Renal cortex interstitium (tissue), 11 donors: Measurements from ENCODE around the gene GABRR2. TPM values are rescaled to one million over a fixed set of nuclear protein-coding genes. Genes with fewer than 3 reads are reported as not detected.
"Not testable (repeated sequence)": the region's sequence is repeated elsewhere in the genome, so short reads cannot be mapped to it uniquely, and the experiment has no call there.

ENCODE experiments used
- DNase-seq, 11 donors: peaks; one replicate each; pipeline ENCODE4 v3.0.0-alpha.2; 2013; ENCODE audit warnings: low read depth in 9 of 11, low spot score in 4 of 11; ENCODE audit errors: extremely low read depth in 1 of 11
- polyA plus RNA-seq, 3 donors: library from polyadenylated mRNA; unstranded; fragments of 120-200 nt; gene quantifications; one replicate each; pipeline ENCODE4 v1.2.1, GENCODE V29; 2013; ENCODE audit not compliant: insufficient read length in 3 of 3

GABRR2 gene
- polyA plus RNA-seq, 3 donors = 0.82 to 3.5 (median 0.93) TPM

DNA sequence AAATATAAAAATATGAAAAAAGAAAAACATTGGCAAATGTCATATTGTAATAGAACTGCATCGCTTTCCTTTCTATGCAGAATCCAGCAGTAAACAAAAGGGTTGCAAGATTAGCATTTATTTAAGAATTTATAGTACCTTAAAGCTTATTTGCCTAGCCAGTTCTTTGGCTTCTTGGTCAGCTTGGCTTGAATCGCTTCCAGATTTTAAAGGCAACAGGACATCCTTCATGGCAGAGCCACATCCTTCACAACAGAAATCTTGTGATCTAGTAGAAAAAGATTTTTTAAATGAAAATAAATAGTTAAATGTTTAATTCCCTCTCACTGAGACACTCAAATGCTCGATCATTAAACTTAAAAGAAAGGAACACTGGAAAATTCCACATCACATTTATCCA lies 20.1 kb upstream of the GABRR2 start:
- DNase-seq = no peak

DNA sequence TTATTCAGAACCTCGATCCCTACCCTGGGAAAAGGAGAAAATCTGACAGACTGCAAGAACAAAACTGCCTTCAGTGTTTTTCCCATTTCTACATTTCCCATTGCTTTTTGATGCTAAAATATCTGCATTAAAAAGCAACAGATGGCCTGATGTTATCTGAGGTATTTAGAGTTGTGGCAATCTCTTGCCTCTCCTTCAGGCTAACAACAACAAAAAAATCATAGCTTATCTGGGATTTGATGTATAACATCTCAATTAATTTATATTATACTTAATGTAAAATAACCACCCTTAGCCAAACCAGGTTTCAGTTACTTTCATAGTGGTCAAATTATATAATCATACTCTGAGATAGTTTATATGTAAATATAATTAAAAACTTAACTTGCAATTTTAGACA lies 15.8 kb upstream of the GABRR2 start:
- no peak for DNase-seq

DNA sequence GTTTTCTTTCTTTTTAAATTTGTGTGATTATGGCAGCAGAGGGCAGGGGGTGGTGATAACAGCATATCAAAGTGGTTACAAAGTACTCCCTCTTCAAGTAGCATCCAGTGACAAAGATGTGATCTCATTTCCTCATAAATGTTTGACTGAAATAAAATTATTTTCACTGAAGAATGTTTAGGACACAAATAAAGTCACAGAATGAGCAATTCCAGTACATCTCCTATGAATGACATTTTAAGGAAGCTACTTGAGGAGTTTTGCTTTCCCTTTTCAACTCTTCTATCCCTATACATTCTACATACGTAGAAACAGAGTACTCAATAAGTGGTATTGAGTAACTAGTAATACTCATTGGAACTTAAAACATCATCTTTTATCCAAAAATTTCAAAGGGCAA lies 13.9 kb upstream of the GABRR2 start:
- DNase-seq = no peak

DNA sequence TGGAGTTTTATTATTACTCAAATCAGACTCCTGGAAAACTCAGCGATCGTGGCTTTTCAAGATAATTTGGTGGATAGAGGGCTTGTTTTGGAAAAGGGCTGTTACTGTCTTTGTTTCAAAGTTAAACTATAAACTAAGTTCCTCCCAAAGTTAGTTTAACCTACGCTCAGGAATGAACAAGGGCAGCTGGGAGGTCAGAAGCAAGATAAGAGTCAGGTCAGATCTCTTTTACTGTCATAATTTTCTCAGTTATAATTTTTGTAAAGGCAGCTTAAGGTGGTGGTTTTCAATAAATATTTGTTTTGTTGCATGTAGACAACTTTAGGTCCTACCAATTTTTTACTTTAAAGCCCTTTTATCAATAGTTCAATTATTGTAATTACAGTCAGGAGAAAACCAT lies 9.2 kb upstream of the GABRR2 start:
- DNase-seq = no peak

DNA sequence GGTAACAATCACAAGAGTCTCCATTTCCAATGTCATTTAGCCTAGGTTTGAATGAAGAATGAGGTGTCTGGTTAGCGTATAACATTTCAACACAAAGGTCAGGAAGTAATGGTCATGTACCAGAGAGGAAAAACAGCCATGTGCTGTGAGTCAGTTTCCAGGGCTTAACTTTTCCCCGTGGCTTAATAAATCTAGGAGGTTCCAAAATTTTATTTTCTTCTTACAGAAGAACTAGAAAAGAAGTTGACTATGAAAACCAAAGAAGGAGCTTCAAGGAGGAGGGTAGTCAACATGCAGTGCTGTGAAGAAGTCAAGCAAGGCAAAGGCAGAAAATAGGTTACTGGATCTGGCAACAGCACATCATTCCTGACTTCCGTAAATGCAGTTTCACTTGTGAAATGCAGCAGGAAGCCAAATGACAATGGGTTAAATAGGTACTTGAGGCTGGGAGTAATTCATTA lies 8.4 kb upstream of the GABRR2 start:
- DNase-seq = no peak

DNA sequence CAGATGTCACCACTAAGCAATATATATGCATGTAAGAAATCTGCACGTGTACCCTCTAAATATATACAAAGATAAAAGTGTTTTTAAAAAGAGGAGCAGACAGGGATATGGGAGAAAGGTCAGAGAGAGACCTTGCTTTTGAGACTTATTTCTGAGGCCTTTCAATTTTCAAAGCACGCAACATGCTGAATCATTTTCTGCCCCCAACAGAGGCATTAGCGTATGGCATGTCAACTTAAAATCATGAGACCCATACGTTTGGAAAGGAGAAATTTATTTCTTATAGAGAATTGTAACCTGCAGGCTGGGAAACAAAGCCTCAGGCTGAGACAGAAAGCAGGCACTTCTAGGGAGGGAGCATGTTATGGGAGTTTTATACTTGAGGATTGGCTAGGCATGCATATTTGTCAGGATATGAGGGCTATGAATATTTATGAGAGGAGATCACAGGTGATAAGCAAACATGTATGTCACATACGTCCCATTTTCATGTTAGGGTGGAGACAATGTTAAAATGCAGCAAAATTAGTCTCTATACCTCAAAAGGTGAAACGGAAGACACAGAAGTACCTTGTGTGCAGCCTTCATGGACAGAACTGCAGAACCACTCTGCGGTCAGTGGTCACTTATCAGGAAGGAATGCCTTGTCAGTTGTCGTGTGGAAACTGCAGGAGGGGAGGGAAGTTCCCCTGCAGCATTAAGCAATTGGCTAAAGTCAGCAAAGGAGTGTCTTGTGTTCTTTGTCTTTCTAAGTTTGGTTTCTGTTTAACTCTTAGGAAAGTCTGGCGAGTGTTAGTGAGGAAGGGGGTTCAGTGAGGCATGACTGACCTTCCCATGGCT lies 6.3 kb upstream of the GABRR2 start:
- no peak for DNase-seq

DNA sequence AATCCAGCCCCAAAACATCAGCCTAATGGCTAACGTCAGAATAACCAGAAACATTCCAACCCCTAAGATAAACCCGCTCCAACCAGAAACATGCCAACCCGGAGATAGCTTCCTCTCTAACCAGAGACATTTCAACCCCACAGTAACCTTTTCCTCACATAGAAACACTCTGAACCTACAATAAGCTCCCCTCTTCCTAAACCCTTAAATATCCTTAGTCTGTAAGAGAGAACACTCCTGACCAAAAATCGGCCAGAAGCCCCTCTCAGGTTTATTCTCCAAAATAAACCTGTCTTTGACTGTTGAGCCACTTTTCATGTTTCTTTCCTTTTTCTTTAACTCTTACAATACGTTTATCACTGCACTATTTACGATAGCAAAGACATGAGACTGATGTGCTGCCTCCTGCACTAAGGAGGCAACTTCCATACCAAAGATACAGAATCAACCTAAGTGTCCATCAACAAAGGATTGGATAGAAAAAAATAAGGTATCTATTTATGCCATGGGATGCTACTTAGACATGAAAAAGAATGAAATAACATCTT lies 5.0 kb upstream of the GABRR2 start:
- no peak for DNase-seq

DNA sequence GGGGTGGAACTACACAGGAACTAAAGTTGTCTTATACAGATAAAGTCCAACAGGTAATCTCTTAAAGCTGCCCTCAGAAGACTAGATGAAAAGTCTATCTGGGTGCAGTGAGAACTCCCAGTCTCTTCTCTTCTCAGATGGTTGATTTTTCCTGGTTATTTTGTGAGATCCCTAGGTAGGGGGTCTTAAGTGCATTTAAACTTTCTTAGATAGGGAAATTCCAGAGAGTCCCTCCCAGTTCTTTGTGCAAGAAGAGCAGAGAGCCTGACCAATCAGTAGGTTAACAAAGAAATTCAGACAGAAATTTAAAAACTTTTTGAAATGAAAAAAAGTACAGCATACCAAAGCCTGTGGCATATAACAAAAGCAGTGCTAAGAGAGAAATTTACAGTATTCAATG lies 2.0 kb upstream of the GABRR2 start:
- no peak for DNase-seq

DNA sequence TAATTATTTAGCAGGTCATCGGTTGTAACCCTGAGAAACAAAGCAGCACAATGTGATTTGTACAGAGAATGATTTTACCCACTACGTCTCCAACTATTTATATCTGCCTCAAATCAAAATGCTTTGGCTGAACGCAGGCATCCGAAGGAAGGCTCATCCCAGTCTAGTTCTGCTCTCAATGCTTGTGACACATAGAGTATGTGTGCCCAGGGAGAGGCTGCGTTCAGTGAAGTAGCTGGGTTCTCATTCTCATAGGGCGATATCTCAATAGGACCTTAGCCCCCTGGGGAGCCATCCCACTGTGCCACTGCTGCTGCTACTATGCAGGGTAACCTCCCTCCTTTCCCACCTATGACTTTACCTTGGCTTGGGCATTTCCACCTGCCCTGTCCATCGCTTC lies 407 bp downstream of the GABRR2 start:
- DNase-seq = no peak

DNA sequence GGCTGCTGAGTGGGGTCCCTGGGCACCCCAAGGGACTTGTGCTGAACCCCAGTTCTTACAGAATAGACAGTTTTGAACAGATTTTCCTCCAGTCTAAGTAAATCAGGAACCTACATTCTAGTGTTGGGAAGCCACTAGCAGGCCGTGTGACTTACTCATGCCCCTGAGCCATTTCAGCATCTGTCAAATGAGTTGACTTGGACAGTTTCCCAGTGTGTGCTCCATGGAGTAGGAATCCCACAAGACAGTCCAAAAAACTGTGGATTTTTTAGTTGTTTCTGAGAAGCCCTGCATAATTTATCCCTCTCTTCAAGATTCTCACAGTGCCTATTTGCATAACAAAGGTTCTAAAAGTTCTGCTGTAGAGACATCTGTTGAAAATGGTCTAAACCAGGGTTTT lies 2.1 kb downstream of the GABRR2 start:
- no peak for DNase-seq

DNA sequence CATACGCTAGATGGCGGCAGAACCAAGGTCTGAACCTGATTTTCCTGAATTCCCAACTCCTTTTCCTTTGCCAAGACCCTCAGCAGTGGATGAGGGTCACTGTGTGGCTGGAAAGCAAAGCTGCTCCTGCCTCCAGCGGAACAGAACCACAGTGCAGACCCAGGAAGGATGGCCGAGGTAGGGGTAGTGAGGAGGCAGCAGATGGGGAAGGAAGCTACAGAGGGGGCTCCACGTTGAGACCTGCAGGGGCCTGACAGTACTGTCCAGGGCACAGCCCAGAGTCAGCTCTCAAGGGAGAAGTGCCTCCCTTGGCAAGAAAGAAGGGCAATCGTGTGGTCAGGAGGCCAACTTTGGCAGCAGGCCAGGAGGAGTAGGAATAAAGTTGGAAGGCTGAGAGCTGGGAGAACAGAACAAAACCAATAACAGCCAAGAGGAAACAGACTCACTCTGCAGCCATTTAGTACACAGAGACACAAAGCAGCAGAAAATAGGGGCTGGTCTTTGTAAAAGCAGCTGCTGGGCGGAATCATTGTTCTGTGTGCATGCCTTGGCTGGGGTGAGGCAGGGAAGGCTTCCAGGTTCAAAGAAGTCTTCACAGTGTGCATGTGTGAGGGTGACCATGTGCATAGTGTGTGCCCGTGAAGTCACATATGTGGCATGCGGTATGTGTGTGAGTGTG lies 3.1 kb downstream of the GABRR2 start:
- peak; percentile 40 to 70 (median 52) for DNase-seq

DNA sequence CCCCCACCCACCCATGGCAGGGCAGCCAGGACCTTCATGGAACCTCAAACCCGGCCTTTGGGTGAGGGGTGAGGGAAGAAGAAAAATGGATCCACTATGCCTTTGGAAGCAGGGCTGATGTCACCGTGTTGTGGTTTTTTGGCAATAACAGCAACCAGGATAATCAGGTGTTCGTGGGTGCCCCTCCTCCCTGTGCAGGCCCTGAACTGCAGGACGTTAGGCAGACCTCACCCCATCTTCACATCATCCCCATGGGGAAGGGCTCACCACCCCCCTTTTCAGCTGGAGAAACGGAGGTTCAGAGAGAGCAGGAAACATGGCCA lies 3.6 kb downstream of the GABRR2 start:
- no peak for DNase-seq

DNA sequence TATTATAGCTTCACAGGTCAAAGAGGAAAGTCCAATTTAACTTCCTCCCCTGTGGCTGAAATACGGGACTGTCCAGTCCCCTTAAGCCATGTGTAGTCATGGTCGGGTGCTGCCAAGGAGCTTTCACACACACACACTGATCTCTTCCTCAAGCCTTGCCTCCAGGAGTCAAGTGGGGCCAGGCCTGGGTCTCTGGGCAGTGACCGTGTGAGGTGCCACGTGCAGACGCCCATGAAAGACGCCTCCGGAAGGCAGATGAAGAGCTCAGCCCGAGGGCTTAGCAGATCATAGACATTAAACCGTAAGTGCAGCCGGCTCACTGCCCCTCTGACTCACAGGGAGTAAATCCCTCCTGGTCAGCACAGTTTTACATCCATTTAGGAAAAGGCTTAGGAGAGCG lies 4.2 kb downstream of the GABRR2 start:
- DNase-seq = no peak

DNA sequence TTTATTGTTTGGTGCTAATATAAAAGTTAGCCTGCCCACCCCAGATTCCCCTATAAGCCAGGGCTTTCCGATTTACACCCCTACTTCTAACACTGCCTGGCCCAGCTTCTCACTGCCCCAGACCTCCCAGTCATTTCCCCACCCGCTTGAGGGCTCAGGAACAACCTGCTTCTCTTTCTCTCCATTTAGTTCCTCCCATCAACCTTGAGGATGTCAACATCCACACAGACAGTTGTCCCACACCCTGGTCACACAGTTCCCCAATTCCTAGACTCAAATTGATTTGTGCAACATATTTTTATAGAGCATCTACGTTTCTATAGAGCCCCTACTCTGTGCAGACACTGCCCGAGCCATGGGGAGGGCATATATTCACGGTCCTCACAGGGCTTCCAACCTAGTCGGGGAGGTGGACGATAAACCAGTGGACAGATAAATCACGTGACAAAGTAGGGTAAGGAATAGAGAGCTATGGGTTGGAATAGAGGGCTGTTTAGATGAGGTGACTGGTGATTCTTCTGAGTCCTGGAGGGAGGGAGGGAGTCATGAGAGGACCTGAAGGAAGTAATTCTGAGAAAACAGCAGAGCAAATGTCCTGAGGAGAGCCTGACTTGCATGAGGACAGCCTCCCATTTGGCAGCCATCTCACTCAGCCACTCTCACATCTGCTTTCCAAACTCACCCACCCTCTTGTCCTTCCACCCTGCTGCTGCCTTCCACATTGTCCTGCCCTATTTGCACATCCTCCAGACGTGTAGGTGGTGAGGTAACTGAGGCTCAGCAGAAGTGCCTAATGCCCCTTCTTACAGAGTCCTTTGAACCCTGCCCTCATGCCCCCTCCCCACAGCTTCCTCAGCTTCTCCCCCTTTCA lies 6.3 kb downstream of the GABRR2 start:
- DNase-seq = no peak

DNA sequence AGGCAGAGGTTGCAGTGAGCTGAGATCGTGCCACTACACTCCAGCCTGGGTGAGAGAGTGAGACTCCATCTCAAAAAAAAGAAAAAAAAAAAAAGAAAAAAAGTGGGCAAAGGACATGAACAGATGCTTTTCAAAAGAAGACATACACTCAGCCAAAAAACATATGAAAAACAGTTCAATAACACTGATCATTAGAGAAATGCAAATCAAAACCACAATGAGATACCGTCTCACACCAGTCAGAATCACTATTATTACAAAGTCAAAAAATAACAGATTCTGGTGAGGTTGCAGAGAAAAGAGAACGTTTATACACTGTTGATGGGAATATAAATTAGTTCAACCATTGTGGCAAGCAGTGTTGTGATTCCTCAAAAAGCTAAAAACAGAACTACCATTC lies 10.6 kb downstream of the GABRR2 start:
- DNase-seq = not testable (repeated sequence)

DNA sequence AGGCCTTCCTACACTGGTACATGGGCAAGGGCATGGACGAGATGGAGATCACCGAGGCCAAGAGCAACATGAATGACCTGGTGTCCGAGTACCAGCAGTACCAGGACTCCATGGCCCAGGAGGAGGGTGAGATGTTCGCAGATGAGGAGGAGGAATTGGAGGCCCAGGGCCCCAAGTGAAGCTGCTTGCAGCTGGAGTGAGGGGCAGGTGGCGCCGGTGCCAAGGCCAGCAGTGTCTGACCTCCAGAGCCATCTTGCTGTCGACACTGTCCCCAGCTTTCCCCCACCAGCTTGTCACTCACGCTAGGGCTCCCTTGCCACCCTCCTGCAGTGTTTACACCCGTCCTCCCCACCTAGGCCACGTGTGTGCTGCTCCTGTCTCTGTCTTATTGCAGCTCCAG lies 12.2 kb downstream of the GABRR2 start:
- no peak for DNase-seq

DNA sequence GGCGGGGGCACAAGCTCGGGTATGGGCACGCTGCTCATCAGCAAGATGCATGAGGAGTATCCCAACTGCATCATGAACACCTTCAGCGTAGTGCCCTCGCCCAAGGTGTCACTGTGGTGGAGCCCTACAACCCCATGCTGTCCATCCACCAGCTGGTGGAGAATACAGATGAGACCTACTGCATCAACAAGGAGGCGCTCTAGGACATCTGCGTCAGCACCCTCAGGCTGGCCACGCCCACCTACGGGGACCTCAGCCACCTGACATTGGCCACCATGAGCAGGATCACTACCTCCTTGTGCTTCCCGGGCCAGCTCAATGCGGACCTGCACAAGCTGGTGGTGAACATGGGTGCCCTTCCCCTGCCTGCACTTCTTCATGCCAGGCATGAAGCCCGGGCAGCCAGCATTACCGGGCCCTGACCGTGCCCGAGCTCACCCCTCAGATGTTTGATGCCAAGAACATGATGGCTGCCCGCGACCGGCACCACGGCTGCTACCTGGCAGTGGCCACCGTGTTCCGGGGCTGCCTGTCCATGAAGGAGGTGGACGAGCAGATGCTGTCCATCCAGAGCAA lies 12.8 kb downstream of the GABRR2 start:
- DNase-seq = no peak

DNA sequence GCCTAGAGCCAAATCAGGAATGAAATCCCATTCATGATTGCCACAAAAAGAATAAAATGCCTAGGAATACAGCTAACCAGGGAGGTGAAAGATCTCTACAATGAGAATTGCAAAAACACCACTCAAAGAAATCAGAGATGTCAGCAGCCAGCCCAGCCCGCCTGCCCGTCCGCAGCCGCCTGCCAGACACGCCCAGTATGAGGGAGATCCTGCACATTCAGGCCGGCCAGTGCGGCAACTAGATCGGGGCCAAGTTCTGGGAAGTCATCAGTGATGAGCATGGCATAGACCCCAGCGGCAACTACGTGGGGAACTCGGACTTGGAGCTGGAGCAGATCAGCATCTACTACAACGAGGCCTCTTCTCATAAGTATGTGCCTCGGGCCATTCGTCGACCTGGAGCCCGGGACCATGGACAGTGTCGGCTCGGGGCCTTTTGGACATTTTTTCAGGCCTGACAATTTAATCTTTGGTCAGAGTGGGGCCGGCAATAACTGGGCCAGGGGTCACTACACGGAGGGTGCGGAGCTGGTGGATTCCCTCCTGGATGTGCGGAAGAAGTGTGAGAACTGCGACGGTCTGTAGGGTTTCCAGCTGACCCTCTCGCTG lies 13.4 kb downstream of the GABRR2 start:
- DNase-seq = no peak

DNA sequence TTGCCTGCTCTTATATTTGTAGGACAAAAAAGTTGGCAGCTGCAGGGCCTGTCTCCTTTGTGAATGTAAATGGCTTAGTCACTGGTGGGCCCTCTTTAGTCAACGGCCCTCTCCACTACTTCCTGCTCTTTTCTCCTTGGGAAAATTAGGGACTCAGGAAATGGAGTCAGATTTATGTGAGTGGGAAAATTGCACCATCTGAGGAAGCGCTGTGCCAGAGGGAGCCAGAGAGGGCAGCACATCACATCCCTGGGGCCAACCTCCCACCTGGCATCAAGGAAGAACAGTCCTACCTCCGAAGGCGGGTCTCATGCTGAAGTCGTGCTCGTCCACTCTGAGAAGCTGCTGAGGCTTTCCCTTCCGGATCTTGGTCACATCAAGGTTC lies 15.6 kb downstream of the GABRR2 start:
- no peak for DNase-seq
